Loucy (cell line): ENCODE measurements around the gene TSPAN9.

Source experiments
- CTCF ChIP-seq: fragments of 200-600 bp; sonication (generic); conservative IDR thresholded peaks from 2 replicates; pipeline ENCODE4 v1.5.1; 2014; ENCODE audit warnings: mild to moderate bottlenecking, antibody characterized with exemption, low read length
- EZH2phosphoT487 ChIP-seq: fragments of 200-600 bp; IDR thresholded peaks from 2 replicates; pipeline ENCODE4 v1.6.1; 2018; ENCODE audit warnings: antibody characterized with exemption, mild to moderate bottlenecking, moderate library complexity, borderline replicate concordance

- no peak for TF ChIP-seq CTCF
- no peak for TF ChIP-seq EZH2phosphoT487
These were observed 27.4 kb upstream of the TSPAN9 start for GRCh38 chr12:3049611-3050249.
